Epithelial cell of esophagus (primary cell): Measurements from ENCODE around the gene EMID1.

Experiments used
- DNase-seq: peaks from one replicate; pipeline ENCODE4 v3.0.0; 2010; ENCODE audit warnings: low read depth
- H3K4me3 ChIP-seq: 2 replicates; pipeline ENCODE4 v1.5.1; 2011; ENCODE audit warnings: mild to moderate bottlenecking, low read length, control low read depth
- CTCF ChIP-seq: IDR thresholded peaks from 2 replicates; pipeline ENCODE4 v1.5.1; 2011; ENCODE audit warnings: low read depth, mild to moderate bottlenecking, low read length, control low read depth, inconsistent platforms; ENCODE audit not compliant: insufficient read depth; ENCODE audit errors: missing control alignments

Gene EMID1

GRCh38 chr22:29277927-29278326 lies 72.2 kb downstream of the EMID1 start:
- no peak for TF ChIP-seq CTCF
- no peak overlapping the region for H3K4me3 ChIP-seq

GRCh38 chr22:29284196-29284595 lies 78.5 kb downstream of the EMID1 start:
- no peak overlapping the region for H3K4me3 ChIP-seq
- DNase-seq: no peak
- TF ChIP-seq CTCF: no peak

More at GRCh38 chr22:29277927-29278326, 72.2 kb downstream of the EMID1 start:
- no peak for DNase-seq

- no peak for TF ChIP-seq CTCF
- no peak overlapping the region for H3K4me3 ChIP-seq
- DNase-seq: no peak
Observed at GRCh38 chr22:29288837-29289236, 83.1 kb downstream of the EMID1 start.

GRCh38 chr22:29290061-29290460 lies 84.4 kb downstream of the EMID1 start:
- H3K4me3 ChIP-seq: no peak overlapping the region
- no peak for DNase-seq
- no peak for TF ChIP-seq CTCF

GRCh38 chr22:29291215-29291614 lies 85.5 kb downstream of the EMID1 start:
- TF ChIP-seq CTCF: no peak
- no peak for DNase-seq
- no peak overlapping the region for H3K4me3 ChIP-seq

GRCh38 chr22:29292379-29292778 lies 86.7 kb downstream of the EMID1 start:
- TF ChIP-seq CTCF: no peak
- no peak overlapping the region for H3K4me3 ChIP-seq
- DNase-seq: no peak

GRCh38 chr22:29298641-29299040 lies 92.9 kb downstream of the EMID1 start:
- TF ChIP-seq CTCF: no peak
- H3K4me3 ChIP-seq: no peak overlapping the region
- no peak for DNase-seq
